ENCODE measurements around the gene SUPT20H.

Gene SUPT20H

GRCh38 chr13:37009692-37010091 is 49.8 kb downstream of the SUPT20H start:
- H3K36me3 ChIP-seq (ENCODE audit: control insufficient read depth, insufficient read depth, low read length) = no peaks in the 10 kb centered on the region
- no peaks in the 10 kb centered on the region for H3K27me3 ChIP-seq (ENCODE audit: control insufficient read depth, insufficient read depth, low read length)
- no peak for TF ChIP-seq CTCF (IDR thresholded peaks at IDR 0.05)

GRCh38 chr13:37001921-37002250 is 57.6 kb downstream of the SUPT20H start:
- Histone ChIP-seq H3K27me3 (ENCODE audit: control insufficient read depth, insufficient read depth, low read length) (no peaks in the 10 kb centered on the region), H3K36me3 (ENCODE audit: control insufficient read depth, insufficient read depth, low read length) (no peaks in the 10 kb centered on the region), H3K4me1 (no peaks in the 10 kb centered on the region), H3K4me2 (ENCODE audit: low read length) (no peak overlapping the region), H3K4me3 (ENCODE audit: low read depth, low read length) (no peak overlapping the region), H3K9ac (no peak overlapping the region), H3K27ac (no peak overlapping the region), H3K9me3 (ENCODE audit: control insufficient read depth, low read length) (no peaks in the 10 kb centered on the region), H2AFZ (no peak overlapping the region), H3K79me2 (no peaks in the 10 kb centered on the region)
- no peak for TF ChIP-seq CTCF (IDR thresholded peaks at IDR 0.05)

More at GRCh38 chr13:37009692-37010091, 49.8 kb downstream of the SUPT20H start:
- Histone ChIP-seq H3K4me2 (ENCODE audit: low read length) (no peak overlapping the region), H2AFZ (no peak overlapping the region), H3K79me2 (no peaks in the 10 kb centered on the region), H3K4me1 (no peaks in the 10 kb centered on the region), H3K9ac (no peak overlapping the region), H3K27ac (no peak overlapping the region), H3K4me3 (ENCODE audit: low read depth, low read length) (no peak overlapping the region), H3K9me3 (ENCODE audit: control insufficient read depth, low read length) (no peaks in the 10 kb centered on the region)

GRCh38 chr13:36999054-36999714 is 60.3 kb downstream of the SUPT20H start, which contains the start of gene ALG5:
TSS of gene ALG5 (minus strand) at chr13:36999340. CDS start at chr13:36999300, 40 bp downstream.
- H3K9ac ChIP-seq = peak within 1 kb of the TSS; percentile 37
- TF ChIP-seq CTCF (IDR thresholded peaks at IDR 0.05) = peak; percentile 91
- no peaks in the 10 kb centered on the region for H3K4me1 ChIP-seq
- peak within 1 kb of the TSS; percentile 80 for H3K4me2 ChIP-seq (ENCODE audit: low read length)
- no peaks in the 10 kb centered on the region for H3K27me3 ChIP-seq (ENCODE audit: control insufficient read depth, insufficient read depth, low read length)
- no peaks in the 10 kb centered on the region for H3K79me2 ChIP-seq
- H3K4me3 ChIP-seq (ENCODE audit: low read depth, low read length) = peak within 1 kb of the TSS; percentile 72
- no peaks in the 10 kb centered on the region for H3K9me3 ChIP-seq (ENCODE audit: control insufficient read depth, low read length)
- no peaks in the 10 kb centered on the region for H3K36me3 ChIP-seq (ENCODE audit: control insufficient read depth, insufficient read depth, low read length)
- H3K27ac ChIP-seq = peak within 1 kb of the TSS; percentile 99
- H2AFZ ChIP-seq = peak within 1 kb of the TSS; percentile 95

GRCh38 chr13:36998624-36999041 is 60.9 kb downstream of the SUPT20H start:
- Histone ChIP-seq H3K27ac (peak overlapping the region; percentile 49), H3K27me3 (ENCODE audit: control insufficient read depth, insufficient read depth, low read length) (no peaks in the 10 kb centered on the region), H3K9ac (peak overlapping the region; percentile 37), H3K9me3 (ENCODE audit: control insufficient read depth, low read length) (no peaks in the 10 kb centered on the region), H3K4me1 (no peaks in the 10 kb centered on the region), H3K36me3 (ENCODE audit: control insufficient read depth, insufficient read depth, low read length) (no peaks in the 10 kb centered on the region), H2AFZ (peak overlapping the region; percentile 95), H3K79me2 (no peaks in the 10 kb centered on the region), H3K4me2 (ENCODE audit: low read length) (peak overlapping the region; percentile 80), H3K4me3 (ENCODE audit: low read depth, low read length) (peak overlapping the region; percentile 72)
- TF ChIP-seq CTCF (IDR thresholded peaks at IDR 0.05) = no peak
